Heart right ventricle (tissue), 16 donors: ENCODE results near the gene PRLHR. TPM values are rescaled to one million over a fixed set of nuclear protein-coding genes. Genes with fewer than 3 reads are reported as not detected.

Experiments used
- ATAC-seq, 8 donors: fragments of 200-7000 bp; cut with Tn5 transposase; one replicate each; pipeline ENCODE4 v1.9.1; 2020; ENCODE audit warnings: mild to moderate bottlenecking in 8 of 8, moderate library complexity in 8 of 8, moderate number of reproducible peaks in 1 of 8
- DNase-seq, 2 donors: peaks; one replicate each; pipeline ENCODE4 v3.0.0-alpha.2; 2020
- H3K27ac ChIP-seq, 10 donors: fragments of 200-600 bp; sonication (generic) in 2 of 10; one replicate each; pipeline versions ENCODE4 v1.5.0 to v1.8.0; 2020 to 2022; ENCODE audit warnings: mild to moderate bottlenecking in 3 of 10
- H3K27me3 ChIP-seq, 7 donors: fragments of 200-600 bp; one replicate each; pipeline ENCODE4 v1.8.0; 2021 to 2022; ENCODE audit warnings: mild to moderate bottlenecking in 2 of 7
- H3K36me3 ChIP-seq, 9 donors: fragments of 200-600 bp; sonication (generic) in 1 of 9; one replicate each; pipeline versions ENCODE4 v1.5.0 to v1.8.0; 2020 to 2022; ENCODE audit warnings: mild to moderate bottlenecking in 2 of 9
- H3K4me1 ChIP-seq, 9 donors: fragments of 200-600 bp; sonication (generic) in 1 of 9; one replicate each; pipeline versions ENCODE4 v1.5.0 to v1.8.0; 2020 to 2022; ENCODE audit warnings: mild to moderate bottlenecking in 4 of 9
- H3K4me3 ChIP-seq, 10 donors: fragments of 200-600 bp; sonication (generic) in 2 of 10; one replicate each; pipeline versions ENCODE4 v1.5.0 to v1.8.0; 2020 to 2022; ENCODE audit warnings: mild to moderate bottlenecking in 7 of 10, moderate library complexity in 2 of 10
- H3K9me3 ChIP-seq, 11 donors: fragments of 200-600 bp in 10 of 11; sonication (generic) in 2 of 11; one replicate each; pipeline versions ENCODE4 v1.5.0 to v1.8.0; 2013 to 2022; ENCODE audit warnings: mild to moderate bottlenecking in 2 of 11, control low read depth in 1 of 11, moderate library complexity in 1 of 11
- CTCF ChIP-seq, 9 donors: fragments of 200-600 bp; sonication (generic) in 2 of 9; IDR thresholded peaks; one replicate each; pipeline versions ENCODE4 v1.5.0 to v1.8.0; 2021 to 2022; ENCODE audit warnings: antibody characterized with exemption in 9 of 9, mild to moderate bottlenecking in 5 of 9, moderate library complexity in 1 of 9
- WGBS, 2 donors: extraction: QIAGEN DNeasy Blood & Tissue Kit; methylation state at CpG; one replicate each; pipeline ENCODE4 v1.1.7; 2013; ENCODE audit warnings: inconsistent platforms in 1 of 2; 5-methylcytosine and 5-hydroxymethylcytosine counted together
- intact Hi-C, 10 donors: fragments of 100-400 bp; cut with DNase I; formaldehyde crosslinking; loops; one replicate each; pipeline versions ENCODE4 v1.11.1 to v1.14.2; 2022
- polyA plus RNA-seq, 2 donors: library from polyadenylated mRNA; stranded (reverse); fragments of 200-250 nt; gene quantifications; one replicate each; pipeline ENCODE4 v1.2.3, GENCODE V29; 2013
- total RNA-seq, 10 donors: library from RNA; stranded (reverse); fragmentation: NEBNext Ultra II Directional in 3 of 10; extraction: Animal tissue kit (Norgen Biotek cat#: 25700) in 3 of 10; gene quantifications; one replicate each; pipeline versions ENCODE4 v1.2.1 to v1.2.4, GENCODE V29; 2021 to 2023
- donor health status: Arrhythmogenic right ventricular cardiomyopathy.
- donor health status: ischemic (EF 13 %, LVEDD 7.1; RV severe dilation, severe dysfunction).
- donor health status: healthy with polysubstance abuse.
- donor health status: DM: no; HTN: yes; CAD: no.
- donor health status: DM: no; HTN: no; CAD: no.
- donor health status: ischemic (EF 25% LVEDD 6.9; RV normal size, moderate dysfunction).
- donor health status: ischemic (EF 25% LVEDD 5.7; RV mildly dilated, moderate dysfunction).
- donor health status: healthy.
- donor health status: DM: yes; HTN: yes; CAD: no.
- donor health status: Ischemic cardiomyopathy.
- donor health status: ischemic (EF 35%, LVEDD 5.7; RV mildly dilated, moderate dysfunction).
- donor health status: nonischemic (EF 11% LVEDD 7.7; RV severe dilation, severe dysfunction).
- donor health status: DM: yes; HTN: yes; CAD: no.
- donor health status: PGD.
- donor health status: ischemic (EF 29% LVEDD 5.4; RV normal size, mild dysfunction).
- donor health status: nonischemic (EF 23%, LVEDD 6.1; RV moderate dilation, normal function).

Gene PRLHR
- total and polyA plus RNA-seq, 12 donors = not detected

GRCh38 chr10:118633786-118634185, 38.3 kb upstream of the PRLHR start:
- no peak overlapping the region for H3K4me3 ChIP-seq
- H3K27me3 ChIP-seq = peaks cover 0 to 8% (median 0%) of the 10 kb centered on the region in 7 donors
- ATAC-seq = no peak
- intact Hi-C loops = no loop called here
- no peaks in the 10 kb centered on the region for H3K36me3 ChIP-seq
- peaks cover 0 to 9% (median 0%) of the 10 kb centered on the region in 9 donors for H3K4me1 ChIP-seq
- 63 to 68% methylated on average over 7 of the region's 7 CpGs for WGBS, 2 donors
- no peak for DNase-seq
- H3K9me3 ChIP-seq = peaks cover 0 to 7% (median 0%) of the 10 kb centered on the region in 11 donors
- H3K27ac ChIP-seq = no peak overlapping the region
- no peak for TF ChIP-seq CTCF (IDR thresholded peaks at IDR 0.05)

- TF ChIP-seq CTCF (IDR thresholded peaks at IDR 0.05) = no peak
- WGBS, 2 donors = 36 to 40% methylated on average over 3 of the region's 3 CpGs
- Histone ChIP-seq H3K4me1 (peaks cover 0 to 12% (median 0%) of the 10 kb centered on the region in 9 donors), H3K27me3 (peaks cover 0 to 17% (median 5%) of the 10 kb centered on the region in 7 donors), H3K27ac (no peak overlapping the region), H3K4me3 (no peak overlapping the region), H3K36me3 (no peaks in the 10 kb centered on the region), H3K9me3 (no peaks in the 10 kb centered on the region)
- intact Hi-C loops = no loop called here
- DNase-seq = no peak
- ATAC-seq = peak in 2 of 8 donors; percentile 54 to 76
These were observed 33.8 kb upstream of the PRLHR start for GRCh38 chr10:118629211-118629610.

GRCh38 chr10:118628397-118628796, 32.9 kb upstream of the PRLHR start:
- ATAC-seq = no peak
- no peak for DNase-seq
- Histone ChIP-seq H3K4me3 (no peak overlapping the region), H3K27ac (no peak overlapping the region), H3K27me3 (peaks cover 0 to 14% (median 5%) of the 10 kb centered on the region in 7 donors), H3K9me3 (no peaks in the 10 kb centered on the region), H3K4me1 (peaks cover 0 to 12% (median 0%) of the 10 kb centered on the region in 9 donors), H3K36me3 (no peaks in the 10 kb centered on the region)
- intact Hi-C loops = no loop called here
- no peak for TF ChIP-seq CTCF (IDR thresholded peaks at IDR 0.05)

- Histone ChIP-seq H3K27me3 (peaks cover 0 to 16% (median 0%) of the 10 kb centered on the region in 7 donors), H3K4me3 (no peak overlapping the region), H3K4me1 (peaks cover 0 to 12% (median 0%) of the 10 kb centered on the region in 9 donors), H3K9me3 (no peaks in the 10 kb centered on the region), H3K27ac (no peak overlapping the region), H3K36me3 (no peaks in the 10 kb centered on the region)
- intact Hi-C loops = no loop called here
- no peak for DNase-seq
- TF ChIP-seq CTCF (IDR thresholded peaks at IDR 0.05) = peak in 2 of 9 donors; percentile 8 to 21
- WGBS, 2 donors = 49 to 57% methylated on average over 3 of the region's 3 CpGs
- ATAC-seq = no peak
These were observed 31.5 kb upstream of the PRLHR start for GRCh38 chr10:118626953-118627352.
